Dermis microvascular lymphatic vessel endothelial cell (primary cell): ENCODE results near the gene EFHD2. TPM values are rescaled to one million over a fixed set of nuclear protein-coding genes. Genes with fewer than 3 reads are reported as not detected.

Experiments used
- DNase-seq, 2 donors: peaks; one replicate each; pipeline versions ENCODE4 v3.0.0 to v3.0.0-alpha.2; 2010; ENCODE audit warnings: low read depth in 2 of 2
- total RNA-seq: library from RNA; depleted of rRNA; stranded (reverse); fragments of >200 nt; gene quantifications from 2 replicates; pipeline ENCODE4 v1.2.1, GENCODE V29; 2014

Gene EFHD2
- total RNA-seq, 1 donor from 2014 or later = 33.4 TPM

GRCh38 chr1:15476927-15477326 is 67.2 kb downstream of the EFHD2 start:
- DNase-seq = no peak

GRCh38 chr1:15477646-15478212 is 68.0 kb downstream of the EFHD2 start:
- DNase-seq = no peak

Other genes with a start within 250 kb of the EFHD2 start
- gene FHAD1, start 162.7 kb upstream of the EFHD2 start, total RNA-seq = under 0.01 and 0.13 TPM in 2 replicates
- gene CTRC, start 28.6 kb downstream of the EFHD2 start, total RNA-seq = not detected in 2 replicates
- gene CELA2A, start 46.8 kb downstream of the EFHD2 start, total RNA-seq = not detected in 2 replicates
- not detected in 2 replicates for gene CELA2B, start 66.2 kb downstream of the EFHD2 start, total RNA-seq
- 3.2 and 3.5 TPM in 2 replicates for gene CASP9, start 114.3 kb downstream of the EFHD2 start, total RNA-seq
- 9.1 and 11.8 TPM in 2 replicates for gene DNAJC16, start 117.0 kb downstream of the EFHD2 start, total RNA-seq
- gene AGMAT, start 175.2 kb downstream of the EFHD2 start, total RNA-seq = 0.38 and 0.90 TPM in 2 replicates
- 13.0 and 20.1 TPM in 2 replicates for gene DDI2, start 207.6 kb downstream of the EFHD2 start, total RNA-seq